Peyer's patch (tissue), 4 donors: ENCODE data around the gene ASCL5.

Experiments
- POLR2A ChIP-seq, 2 donors: fragments of 450-650 bp; IDR thresholded peaks; one replicate each; pipeline ENCODE4 v1.5.1; 2017; ENCODE audit warnings: antibody characterized with exemption in 2 of 2, mild to moderate bottlenecking in 2 of 2, moderate library complexity in 2 of 2
- TF ChIP-seq, protein P1 (sequence below), 6 experiments: fragments of 450-650 bp in 4 of 6; fragments of 200-600 bp in 2 of 6; sonication (generic) in 1 of 6; IDR thresholded peaks; one replicate each; pipeline ENCODE4 v1.5.1; 2017 to 2019; ENCODE audit warnings: antibody characterized with exemption in 6 of 6, mild to moderate bottlenecking in 3 of 6, moderate library complexity in 1 of 6

DNA sequence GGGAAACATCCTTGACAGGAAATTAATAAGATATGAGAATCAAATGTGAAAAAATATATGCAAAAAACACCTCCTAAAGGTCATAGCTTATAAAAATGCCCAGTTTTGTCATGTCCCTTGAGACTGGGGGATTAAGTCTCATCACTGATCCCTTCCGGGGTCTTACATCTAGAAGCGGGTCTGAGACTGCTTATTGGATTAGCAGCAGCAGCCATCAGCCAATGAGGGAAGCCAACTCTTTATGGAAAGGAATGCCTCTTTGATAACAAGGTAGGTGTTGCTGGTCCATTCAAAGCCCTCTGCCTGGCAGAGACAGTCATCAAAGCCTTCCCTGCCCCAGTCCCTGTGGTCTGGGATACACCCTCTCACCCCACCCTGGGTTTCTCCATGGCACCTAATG is 10.9 kb downstream of the ASCL5 start:
- no peak for TF ChIP-seq POLR2A (IDR thresholded peaks at IDR 0.05)
- TF ChIP-seq, protein P1, sequence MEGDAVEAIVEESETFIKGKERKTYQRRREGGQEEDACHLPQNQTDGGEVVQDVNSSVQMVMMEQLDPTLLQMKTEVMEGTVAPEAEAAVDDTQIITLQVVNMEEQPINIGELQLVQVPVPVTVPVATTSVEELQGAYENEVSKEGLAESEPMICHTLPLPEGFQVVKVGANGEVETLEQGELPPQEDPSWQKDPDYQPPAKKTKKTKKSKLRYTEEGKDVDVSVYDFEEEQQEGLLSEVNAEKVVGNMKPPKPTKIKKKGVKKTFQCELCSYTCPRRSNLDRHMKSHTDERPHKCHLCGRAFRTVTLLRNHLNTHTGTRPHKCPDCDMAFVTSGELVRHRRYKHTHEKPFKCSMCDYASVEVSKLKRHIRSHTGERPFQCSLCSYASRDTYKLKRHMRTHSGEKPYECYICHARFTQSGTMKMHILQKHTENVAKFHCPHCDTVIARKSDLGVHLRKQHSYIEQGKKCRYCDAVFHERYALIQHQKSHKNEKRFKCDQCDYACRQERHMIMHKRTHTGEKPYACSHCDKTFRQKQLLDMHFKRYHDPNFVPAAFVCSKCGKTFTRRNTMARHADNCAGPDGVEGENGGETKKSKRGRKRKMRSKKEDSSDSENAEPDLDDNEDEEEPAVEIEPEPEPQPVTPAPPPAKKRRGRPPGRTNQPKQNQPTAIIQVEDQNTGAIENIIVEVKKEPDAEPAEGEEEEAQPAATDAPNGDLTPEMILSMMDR (IDR thresholded peaks at IDR 0.05): no peak
